HS-5 (cell line): ENCODE results near the gene CD4.
"Not testable (repeated sequence)": the region's sequence is repeated elsewhere in the genome, so short reads cannot be mapped to it uniquely, and the experiment has no call there.

Experiments
- DNase-seq: peaks from one replicate; pipeline ENCODE4 v3.0.0-alpha.2; 2012; ENCODE audit warnings: low read depth

Gene CD4

GRCh38 chr12:6849976-6850560, 60.7 kb downstream of the CD4 start:
- DNase-seq: no peak

GRCh38 chr12:6850796-6851152, 61.4 kb downstream of the CD4 start:
- DNase-seq: no peak

DNA sequence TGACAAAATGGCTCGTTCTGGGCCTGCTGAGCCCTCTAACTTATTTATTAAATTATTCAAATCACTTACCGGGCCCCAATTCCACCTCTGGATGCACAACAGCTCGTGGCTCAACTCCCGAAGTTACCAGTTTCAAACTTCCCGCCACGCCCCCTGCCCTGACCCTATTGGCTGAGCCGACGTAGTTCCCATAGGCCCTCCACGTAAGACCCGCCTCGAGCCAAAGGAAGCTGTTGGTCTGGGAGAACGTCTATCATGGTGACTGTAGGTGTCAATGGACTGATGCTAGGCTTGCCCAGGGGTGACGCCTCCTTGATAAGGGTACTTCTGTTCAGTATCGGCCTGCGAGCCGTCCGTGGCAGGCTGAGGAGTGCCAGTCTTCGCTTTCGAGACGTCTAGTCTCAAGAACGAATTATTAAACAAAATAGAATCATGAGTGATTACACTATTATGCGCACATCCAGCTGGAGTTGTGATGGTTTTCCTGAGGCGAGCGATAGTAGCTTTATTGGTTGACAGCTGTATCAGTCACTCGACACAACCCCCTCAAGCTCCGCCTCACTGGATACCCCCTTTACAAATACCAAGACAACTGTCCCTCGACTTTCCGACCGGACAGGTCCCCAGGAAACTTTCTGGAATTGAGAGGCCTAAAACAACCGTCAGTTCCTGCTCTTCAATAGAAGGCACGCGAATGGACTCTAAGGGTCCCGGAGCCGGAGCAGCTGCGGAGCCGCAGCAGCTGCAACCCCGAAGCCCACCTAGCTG, 62.0 kb downstream of the CD4 start, which contains the start of gene CDCA3:
TSS of gene CDCA3 (minus strand) at position 134 of the 768 bp plus-strand sequence. CDS start 334 bp downstream, outside the sequence.
- peak; percentile 94 for DNase-seq

DNA sequence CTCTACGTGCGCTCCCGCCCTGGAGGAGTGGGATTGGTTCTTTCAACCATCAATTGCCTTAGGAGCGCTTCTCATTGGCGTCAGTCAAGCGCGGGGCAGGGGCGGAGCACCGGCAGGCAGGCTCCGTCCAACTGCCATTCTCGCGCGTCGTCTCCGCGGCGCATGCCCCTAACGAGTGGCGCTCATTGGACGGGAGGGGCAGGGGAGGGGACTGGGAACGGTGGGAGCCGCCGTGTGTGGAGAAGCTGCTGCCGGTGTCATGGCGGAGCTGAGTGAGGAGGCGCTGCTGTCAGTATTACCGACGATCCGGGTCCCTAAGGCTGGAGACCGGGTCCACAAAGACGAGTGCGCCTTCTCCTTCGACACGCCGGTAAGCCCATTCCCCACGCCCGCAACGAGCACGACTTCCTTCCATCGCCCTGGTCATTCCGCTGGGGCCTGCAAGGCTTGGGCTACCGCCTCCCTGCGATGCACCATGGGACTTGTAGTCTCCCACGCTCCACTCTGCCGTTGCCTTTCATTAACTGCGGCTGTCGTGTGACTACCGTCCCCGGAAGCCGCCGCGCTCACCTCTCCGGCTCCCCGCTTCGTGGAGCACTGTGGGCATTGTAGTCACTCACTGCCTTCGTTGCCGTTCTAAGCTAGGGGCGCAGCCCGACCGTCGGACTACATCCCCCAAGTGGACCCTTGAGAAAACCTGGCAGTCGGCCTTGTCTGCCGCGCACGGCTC, 62.8 kb downstream of the CD4 start, which contains the start of gene USP5:
TSS of gene USP5 (plus strand) at position 230 of the 730 bp plus-strand sequence. CDS start at position 260, 30 bp downstream.
- peak; percentile 98 for DNase-seq

- peak; percentile 49 for DNase-seq
Measured at GRCh38 chr12:6852651-6853354, 63.5 kb downstream of the CD4 start.

- DNase-seq: no peak
Measured at GRCh38 chr12:6853626-6854025, 64.3 kb downstream of the CD4 start.

- DNase-seq: no peak
Measured at GRCh38 chr12:6854036-6854435, 64.7 kb downstream of the CD4 start.

GRCh38 chr12:6855322-6855721, 66.0 kb downstream of the CD4 start:
- no peak for DNase-seq

GRCh38 chr12:6858799-6859198, 69.5 kb downstream of the CD4 start:
- DNase-seq: no peak

DNA sequence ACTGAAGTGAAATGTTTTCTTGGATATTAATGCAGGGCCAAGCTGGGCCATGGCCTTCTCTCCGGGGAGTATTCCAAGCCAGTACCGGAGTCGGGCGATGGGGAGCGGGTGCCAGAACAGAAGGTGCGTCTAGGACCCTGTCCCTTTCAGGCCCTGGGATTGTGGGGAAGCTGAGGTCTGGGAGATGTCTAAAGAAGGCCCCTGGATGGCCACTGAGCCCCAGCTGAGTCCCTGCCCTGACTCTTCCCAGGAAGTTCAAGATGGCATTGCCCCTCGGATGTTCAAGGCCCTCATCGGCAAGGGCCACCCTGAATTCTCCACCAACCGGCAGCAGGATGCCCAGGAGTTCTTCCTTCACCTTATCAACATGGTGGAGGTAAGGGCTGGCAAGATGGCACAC, 70.8 kb downstream of the CD4 start:
- DNase-seq: no peak

GRCh38 chr12:6860942-6861341, 71.6 kb downstream of the CD4 start:
- no peak for DNase-seq

GRCh38 chr12:6861391-6861790, 72.1 kb downstream of the CD4 start:
- no peak for DNase-seq

DNA sequence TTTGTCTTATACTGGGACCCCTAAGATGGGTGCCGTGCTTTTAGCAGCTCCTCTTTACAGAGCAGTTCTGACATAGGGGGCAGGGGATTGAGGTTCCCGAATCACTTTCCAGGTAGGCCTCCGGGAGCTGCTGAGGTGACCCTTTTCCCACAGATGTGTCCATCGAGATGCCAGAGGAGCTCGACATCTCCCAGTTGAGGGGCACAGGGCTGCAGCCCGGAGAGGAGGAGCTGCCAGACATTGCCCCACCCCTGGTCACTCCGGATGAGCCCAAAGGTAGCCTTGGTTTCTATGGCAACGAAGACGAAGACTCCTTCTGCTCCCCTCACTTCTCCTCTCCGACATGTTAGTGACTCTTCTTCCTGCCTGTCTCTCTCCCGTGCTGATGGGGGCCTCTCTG, 73.7 kb downstream of the CD4 start:
- no peak for DNase-seq

DNA sequence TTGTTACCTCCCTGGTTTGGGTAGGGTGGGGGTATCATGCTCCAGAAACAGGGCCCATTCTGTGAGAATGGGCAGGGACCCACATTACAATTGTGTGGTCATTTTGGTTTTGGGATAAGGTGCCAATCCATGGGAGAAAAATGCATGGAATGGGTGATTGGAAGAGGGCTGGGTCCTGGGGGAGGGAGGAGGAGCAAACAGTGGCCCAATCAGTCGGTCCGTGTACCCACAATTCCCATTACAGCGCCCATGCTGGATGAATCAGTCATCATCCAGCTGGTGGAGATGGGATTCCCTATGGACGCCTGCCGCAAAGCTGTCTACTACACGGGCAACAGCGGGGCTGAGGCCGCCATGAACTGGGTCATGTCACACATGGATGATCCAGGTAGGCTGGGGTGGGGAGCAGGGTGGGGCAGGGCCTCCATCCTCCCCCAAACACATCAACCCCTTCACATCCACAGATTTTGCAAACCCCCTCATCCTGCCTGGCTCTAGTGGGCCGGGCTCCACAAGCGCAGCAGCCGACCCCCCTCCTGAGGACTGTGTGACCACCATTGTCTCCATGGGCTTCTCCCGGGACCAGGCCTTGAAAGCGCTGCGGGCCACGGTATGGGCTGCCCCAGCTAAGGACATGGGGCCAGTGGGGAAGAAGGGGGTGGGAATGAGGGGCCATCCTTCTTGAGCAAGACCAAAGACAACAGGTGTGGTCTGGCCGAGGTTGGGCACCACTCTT, 74.4 kb downstream of the CD4 start:
- DNase-seq: no peak

DNA sequence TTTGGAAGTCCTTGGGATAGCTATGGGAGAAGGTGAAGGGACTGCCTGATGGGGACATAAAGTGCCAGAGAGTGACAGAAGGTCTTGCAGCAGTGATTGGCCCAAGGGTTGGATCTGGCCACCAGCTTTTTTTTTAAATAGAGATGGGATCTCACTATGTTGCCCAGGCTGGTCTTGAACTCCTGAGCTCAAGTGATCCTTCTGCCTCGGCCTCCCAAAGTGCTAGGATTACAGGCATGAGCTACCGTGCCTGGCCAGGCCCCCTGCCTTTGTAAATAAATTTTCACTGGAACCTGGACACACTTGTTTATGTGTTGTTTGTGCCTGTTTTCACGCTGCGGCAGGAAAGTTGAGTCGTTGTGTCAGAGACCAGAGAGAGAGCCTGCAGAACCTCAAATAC, 76.0 kb downstream of the CD4 start:
- DNase-seq: not testable (repeated sequence)

GRCh38 chr12:6866163-6866919, 77.0 kb downstream of the CD4 start:
- no peak for DNase-seq

DNA sequence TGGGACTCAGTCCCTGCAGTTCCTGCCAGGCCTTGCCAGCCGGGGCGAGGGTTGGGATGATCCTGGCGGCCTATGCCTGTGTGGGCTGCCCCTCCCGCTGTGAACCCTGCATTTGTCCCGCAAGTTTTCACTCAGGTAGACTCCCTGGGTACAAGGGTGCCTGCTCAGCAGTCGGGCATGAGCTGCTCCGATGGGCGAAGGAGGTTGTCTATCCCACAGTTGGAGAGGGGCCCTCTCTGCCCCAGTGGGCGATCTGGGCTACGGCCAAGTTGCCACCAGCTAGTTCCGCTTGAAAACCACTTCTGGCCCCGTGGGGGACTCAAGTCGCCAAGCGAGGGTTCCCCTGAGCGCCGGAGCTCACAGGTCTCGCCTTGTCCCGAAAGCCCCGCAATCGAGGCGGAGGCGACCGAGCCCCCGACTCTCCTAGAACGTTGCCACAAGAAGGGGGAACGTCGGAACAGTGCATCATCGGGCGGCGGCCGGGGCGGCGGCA, 77.6 kb downstream of the CD4 start:
- no peak for DNase-seq

- no peak for DNase-seq
Measured at GRCh38 chr12:6867413-6868210, 78.3 kb downstream of the CD4 start, which contains the start of gene TPI1. TPI1 (plus strand) TSS chr12:6867531; CDS start chr12:6867567, 36 bp downstream.

DNA sequence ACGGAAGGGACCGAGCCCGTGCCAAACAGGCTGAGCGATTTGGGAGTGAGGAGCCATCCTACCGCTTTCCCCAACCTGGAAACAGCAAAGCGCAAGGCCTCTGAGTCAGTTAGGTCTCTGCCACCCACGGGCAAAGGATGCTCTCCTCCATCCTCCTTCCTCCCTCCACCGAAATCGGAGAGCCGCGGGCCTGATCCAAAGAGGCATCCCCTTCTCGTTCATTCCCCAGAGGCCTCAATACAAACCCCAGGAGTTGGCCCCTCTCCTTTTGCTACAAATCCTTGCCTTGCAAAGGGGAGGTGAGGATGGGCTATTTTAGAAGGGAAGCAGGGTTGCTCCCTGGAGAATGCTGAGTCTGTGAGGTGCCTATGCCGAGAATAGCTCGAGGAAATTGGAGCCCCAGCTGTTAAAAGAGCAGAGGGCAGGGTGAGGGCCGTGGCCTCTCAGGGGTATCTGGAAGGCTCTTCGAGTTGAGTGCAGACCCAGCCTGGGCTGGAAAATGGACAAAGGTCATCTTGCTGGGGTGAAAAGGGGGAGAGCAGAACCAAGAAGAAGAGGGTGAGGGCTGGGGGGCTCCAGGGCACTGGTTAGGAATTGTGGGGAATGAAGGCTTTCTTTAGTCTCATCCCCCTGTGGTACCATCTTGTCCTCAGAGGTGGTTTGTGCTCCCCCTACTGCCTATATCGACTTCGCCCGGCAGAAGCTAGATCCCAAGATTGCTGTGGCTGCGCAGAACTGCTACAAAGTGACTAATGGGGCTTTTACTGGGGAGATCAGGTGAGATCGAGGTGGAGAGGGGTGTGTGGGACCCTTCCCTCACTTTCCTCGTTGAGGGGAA, 79.1 kb downstream of the CD4 start:
- DNase-seq: no peak
